ENCODE data around the gene LENEP.
A peak's percentile ranks its signal among the peaks of the same experiment; 100 is the strongest.

Gene LENEP

DNA sequence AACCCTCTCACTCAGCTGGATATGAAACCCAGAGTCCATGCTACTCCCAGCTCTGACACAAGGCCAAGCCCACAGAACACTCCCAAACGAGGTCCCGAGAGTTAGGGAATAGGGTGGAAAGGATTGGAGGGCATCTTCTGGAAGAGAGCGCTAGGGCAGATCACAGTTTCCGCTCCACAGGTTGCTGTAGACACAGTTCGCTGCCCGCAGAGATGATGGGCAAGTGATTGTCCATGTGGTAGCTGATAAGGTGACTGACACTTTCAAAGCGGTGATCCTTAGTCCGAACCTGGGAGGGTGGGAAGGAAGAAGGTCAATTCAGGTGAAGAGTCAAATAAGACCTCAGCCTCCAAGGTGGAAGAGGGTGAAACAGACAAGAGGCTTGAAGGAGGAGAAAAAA is 29.7 kb upstream of the LENEP start:
- TF ChIP-seq, protein P1, sequence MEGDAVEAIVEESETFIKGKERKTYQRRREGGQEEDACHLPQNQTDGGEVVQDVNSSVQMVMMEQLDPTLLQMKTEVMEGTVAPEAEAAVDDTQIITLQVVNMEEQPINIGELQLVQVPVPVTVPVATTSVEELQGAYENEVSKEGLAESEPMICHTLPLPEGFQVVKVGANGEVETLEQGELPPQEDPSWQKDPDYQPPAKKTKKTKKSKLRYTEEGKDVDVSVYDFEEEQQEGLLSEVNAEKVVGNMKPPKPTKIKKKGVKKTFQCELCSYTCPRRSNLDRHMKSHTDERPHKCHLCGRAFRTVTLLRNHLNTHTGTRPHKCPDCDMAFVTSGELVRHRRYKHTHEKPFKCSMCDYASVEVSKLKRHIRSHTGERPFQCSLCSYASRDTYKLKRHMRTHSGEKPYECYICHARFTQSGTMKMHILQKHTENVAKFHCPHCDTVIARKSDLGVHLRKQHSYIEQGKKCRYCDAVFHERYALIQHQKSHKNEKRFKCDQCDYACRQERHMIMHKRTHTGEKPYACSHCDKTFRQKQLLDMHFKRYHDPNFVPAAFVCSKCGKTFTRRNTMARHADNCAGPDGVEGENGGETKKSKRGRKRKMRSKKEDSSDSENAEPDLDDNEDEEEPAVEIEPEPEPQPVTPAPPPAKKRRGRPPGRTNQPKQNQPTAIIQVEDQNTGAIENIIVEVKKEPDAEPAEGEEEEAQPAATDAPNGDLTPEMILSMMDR (IDR thresholded peaks at IDR 0.05; ENCODE audit: borderline replicate concordance, extremely low read depth, low read length, poor library complexity, severe bottlenecking), result no peak
- TF ChIP-seq EZH2 (IDR thresholded peaks at IDR 0.05; ENCODE audit: borderline replicate concordance, low read depth, low read length, severe bottlenecking), result no peak
- H3K4me3 ChIP-seq (ENCODE audit: low read depth in 1 of 2, low read length in 2 of 2), result no peak overlapping the region
- H3K27ac ChIP-seq (ENCODE audit: low read length), result no peak overlapping the region
- DNase-seq (no peak), ATAC-seq (ENCODE audit: insufficient read depth, low read depth) (no peak)
- peaks cover 69% of the 10 kb centered on the region for H3K36me3 ChIP-seq (ENCODE audit: insufficient read depth, low read length)
- H3K79me2 ChIP-seq (ENCODE audit: insufficient read depth, low read length), result peaks cover 39% of the 10 kb centered on the region
- peak overlapping the region; percentile 84; the same call in 1 of the 2 replicates for H3K4me2 ChIP-seq (ENCODE audit: insufficient read depth, low read length)
- peaks cover 39% of the 10 kb centered on the region for H3K4me1 ChIP-seq (ENCODE audit: insufficient read depth, low read length)
- peaks cover 23% of the 10 kb centered on the region; the same call in 1 of the 2 replicates for H4K20me1 ChIP-seq (ENCODE audit: insufficient read depth, low read length)
- no peaks in the 10 kb centered on the region for H3K27me3 ChIP-seq (ENCODE audit: insufficient read depth, low read length, poor library complexity)
- H2AFZ ChIP-seq (ENCODE audit: low read depth, low read length), result no peak overlapping the region
- peak overlapping the region; percentile 97; the same call in 1 of the 2 replicates for H3K9ac ChIP-seq (ENCODE audit: low read depth, low read length)
- no peaks in the 10 kb centered on the region for H3K9me3 ChIP-seq (ENCODE audit: insufficient read depth, low read length, severe bottlenecking)

DNA sequence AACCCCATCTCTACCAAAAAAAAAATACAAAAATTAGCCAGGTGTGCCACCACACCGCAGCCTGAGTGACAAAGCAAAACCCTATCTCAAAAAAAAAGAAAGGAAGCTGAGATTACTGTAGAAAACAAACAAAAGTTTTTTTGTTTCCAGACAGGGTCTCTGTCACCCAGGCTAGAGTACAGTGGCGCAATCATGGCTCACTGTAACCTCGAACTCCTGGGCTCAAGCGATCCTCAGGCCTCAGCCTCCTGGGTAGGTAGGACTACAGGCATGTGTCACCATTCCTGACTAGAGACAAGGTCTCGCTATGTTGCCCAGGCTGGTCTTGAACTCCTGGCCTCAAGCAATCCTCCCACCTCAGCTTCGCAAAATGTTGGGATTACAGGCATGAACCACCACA is 29.0 kb upstream of the LENEP start:
- peaks cover 44% of the 10 kb centered on the region for H3K79me2 ChIP-seq (ENCODE audit: insufficient read depth, low read length)
- ATAC-seq (ENCODE audit: insufficient read depth, low read depth) (no peak), DNase-seq (no peak)
- TF ChIP-seq EZH2 (IDR thresholded peaks at IDR 0.05; ENCODE audit: borderline replicate concordance, low read depth, low read length, severe bottlenecking), result no peak
- TF ChIP-seq, protein P1 (IDR thresholded peaks at IDR 0.05; ENCODE audit: borderline replicate concordance, extremely low read depth, low read length, poor library complexity, severe bottlenecking), result no peak
- peaks cover 23% of the 10 kb centered on the region for H4K20me1 ChIP-seq (ENCODE audit: insufficient read depth, low read length)
- peaks cover 69% of the 10 kb centered on the region for H3K36me3 ChIP-seq (ENCODE audit: insufficient read depth, low read length)
- peaks cover 35% of the 10 kb centered on the region for H3K4me1 ChIP-seq (ENCODE audit: insufficient read depth, low read length)
- no peak overlapping the region for H3K4me3 ChIP-seq (ENCODE audit: low read depth in 1 of 2, low read length in 2 of 2)
- no peak overlapping the region for H3K27ac ChIP-seq (ENCODE audit: low read length)
- no peak overlapping the region for H3K9ac ChIP-seq (ENCODE audit: low read depth, low read length)
- H3K27me3 ChIP-seq (ENCODE audit: insufficient read depth, low read length, poor library complexity), result no peaks in the 10 kb centered on the region
- H3K9me3 ChIP-seq (ENCODE audit: insufficient read depth, low read length, severe bottlenecking), result no peaks in the 10 kb centered on the region
- H2AFZ ChIP-seq (ENCODE audit: low read depth, low read length), result no peak overlapping the region
- H3K4me2 ChIP-seq (ENCODE audit: insufficient read depth, low read length), result no peak overlapping the region

DNA sequence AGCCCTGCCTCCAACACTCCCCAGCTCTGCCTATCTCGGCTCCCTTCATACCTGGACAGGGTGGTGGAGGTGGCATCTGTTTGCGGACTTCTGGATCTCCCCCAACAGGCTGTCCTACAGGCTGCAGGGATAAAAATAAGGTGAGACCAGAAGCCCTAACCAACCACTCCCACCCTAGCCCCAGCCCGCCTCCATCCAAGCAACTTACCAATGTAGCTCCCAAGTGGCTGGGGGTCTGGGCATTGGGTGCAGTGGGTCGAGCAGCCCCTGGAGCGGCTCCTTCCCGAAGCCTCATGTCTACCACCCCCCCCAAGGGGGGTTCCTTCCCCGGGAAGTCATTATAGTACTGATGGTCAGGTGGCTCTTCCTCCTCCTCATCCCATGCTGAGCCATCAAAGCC is 27.3 kb upstream of the LENEP start:
- H3K27ac ChIP-seq (ENCODE audit: low read length), result no peak overlapping the region
- H3K4me1 ChIP-seq (ENCODE audit: insufficient read depth, low read length), result peaks cover 26% of the 10 kb centered on the region
- ATAC-seq (ENCODE audit: insufficient read depth, low read depth), result no peak
- H3K36me3 ChIP-seq (ENCODE audit: insufficient read depth, low read length), result peaks cover 72% of the 10 kb centered on the region
- no peak overlapping the region for H3K4me2 ChIP-seq (ENCODE audit: insufficient read depth, low read length)
- no peak for TF ChIP-seq EZH2 (IDR thresholded peaks at IDR 0.05; ENCODE audit: borderline replicate concordance, low read depth, low read length, severe bottlenecking)
- TF ChIP-seq, protein P1 (IDR thresholded peaks at IDR 0.05; ENCODE audit: borderline replicate concordance, extremely low read depth, low read length, poor library complexity, severe bottlenecking), result no peak
- no peak for DNase-seq
- H3K79me2 ChIP-seq (ENCODE audit: insufficient read depth, low read length), result peaks cover 46% of the 10 kb centered on the region
- H3K9me3 ChIP-seq (ENCODE audit: insufficient read depth, low read length, severe bottlenecking), result no peaks in the 10 kb centered on the region
- no peak overlapping the region for H2AFZ ChIP-seq (ENCODE audit: low read depth, low read length)
- H3K27me3 ChIP-seq (ENCODE audit: insufficient read depth, low read length, poor library complexity), result no peaks in the 10 kb centered on the region
- H3K4me3 ChIP-seq (ENCODE audit: low read depth in 1 of 2, low read length in 2 of 2), result no peak overlapping the region
- peaks cover 19% of the 10 kb centered on the region for H4K20me1 ChIP-seq (ENCODE audit: insufficient read depth, low read length)
- no peak overlapping the region for H3K9ac ChIP-seq (ENCODE audit: low read depth, low read length)

All from DND-41 (cell line).